ENCODE data around the gene VIPR1.

DNA sequence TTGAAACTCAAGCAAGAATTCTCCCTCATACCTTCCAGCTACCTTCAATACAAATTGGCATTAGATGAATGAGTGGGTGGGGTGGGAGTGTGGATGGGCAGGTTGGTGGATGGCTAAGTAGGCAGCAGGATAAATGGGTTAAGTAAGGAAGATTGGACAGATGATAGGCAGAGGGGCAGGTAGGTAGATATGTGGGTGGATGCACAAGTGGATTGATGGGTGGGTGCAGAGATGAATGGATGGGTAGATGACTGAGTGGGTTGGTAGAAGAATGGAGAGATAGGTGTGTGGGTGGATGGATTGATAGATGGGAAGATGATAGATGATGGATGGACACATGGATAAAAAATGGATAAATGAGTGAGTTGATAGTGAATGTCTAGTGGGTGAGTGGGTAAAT is 27.6 kb downstream of the VIPR1 start:
- TF ChIP-seq, protein P1, sequence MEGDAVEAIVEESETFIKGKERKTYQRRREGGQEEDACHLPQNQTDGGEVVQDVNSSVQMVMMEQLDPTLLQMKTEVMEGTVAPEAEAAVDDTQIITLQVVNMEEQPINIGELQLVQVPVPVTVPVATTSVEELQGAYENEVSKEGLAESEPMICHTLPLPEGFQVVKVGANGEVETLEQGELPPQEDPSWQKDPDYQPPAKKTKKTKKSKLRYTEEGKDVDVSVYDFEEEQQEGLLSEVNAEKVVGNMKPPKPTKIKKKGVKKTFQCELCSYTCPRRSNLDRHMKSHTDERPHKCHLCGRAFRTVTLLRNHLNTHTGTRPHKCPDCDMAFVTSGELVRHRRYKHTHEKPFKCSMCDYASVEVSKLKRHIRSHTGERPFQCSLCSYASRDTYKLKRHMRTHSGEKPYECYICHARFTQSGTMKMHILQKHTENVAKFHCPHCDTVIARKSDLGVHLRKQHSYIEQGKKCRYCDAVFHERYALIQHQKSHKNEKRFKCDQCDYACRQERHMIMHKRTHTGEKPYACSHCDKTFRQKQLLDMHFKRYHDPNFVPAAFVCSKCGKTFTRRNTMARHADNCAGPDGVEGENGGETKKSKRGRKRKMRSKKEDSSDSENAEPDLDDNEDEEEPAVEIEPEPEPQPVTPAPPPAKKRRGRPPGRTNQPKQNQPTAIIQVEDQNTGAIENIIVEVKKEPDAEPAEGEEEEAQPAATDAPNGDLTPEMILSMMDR (IDR thresholded peaks at IDR 0.05; ENCODE audit: low read length): no peak
- TF ChIP-seq EZH2 (optimal IDR thresholded peaks at IDR 0.05; ENCODE audit: low read depth, low read length) (no peak), EZH2phosphoT487 (IDR thresholded peaks at IDR 0.05; ENCODE audit: low read length) (no peak)
